RPMI8226 (cell line): ENCODE measurements around the gene IQGAP2.

Experiments
- DNase-seq: peaks from one replicate; pipeline ENCODE4 v3.0.0-alpha.2; 2015

Gene IQGAP2

GRCh38 chr5:76451031-76451701 is 48.1 kb downstream of the IQGAP2 start:
- DNase-seq, result no peak

- no peak for DNase-seq
These were observed 52.5 kb downstream of the IQGAP2 start for GRCh38 chr5:76455531-76456133.

DNA sequence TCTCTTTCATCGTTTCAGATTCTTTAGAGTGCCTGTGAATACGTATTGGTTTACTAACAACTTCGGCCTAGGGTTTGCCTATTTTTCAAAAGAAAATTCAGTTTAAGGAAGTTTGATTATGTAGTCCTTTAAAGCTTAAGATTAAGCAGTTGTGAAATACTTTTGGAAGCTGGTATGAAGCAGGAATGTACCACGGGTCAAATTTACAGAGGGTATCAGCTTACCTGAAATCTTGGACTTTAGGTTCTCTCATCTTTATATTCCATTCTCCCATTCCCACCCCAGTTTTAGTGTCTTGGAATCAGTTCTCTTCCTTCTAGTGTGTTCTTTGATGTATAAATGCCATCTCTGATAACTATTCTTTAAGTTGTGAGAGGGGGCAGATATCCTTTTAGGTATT is 53.2 kb downstream of the IQGAP2 start:
- DNase-seq, result no peak

- no peak for DNase-seq
These were observed 54.8 kb downstream of the IQGAP2 start for GRCh38 chr5:76457674-76458485.

- no peak for DNase-seq
These were observed 55.4 kb downstream of the IQGAP2 start for GRCh38 chr5:76458486-76458830.

- no peak for DNase-seq
These were observed 57.0 kb downstream of the IQGAP2 start for GRCh38 chr5:76460104-76460503.

- no peak for DNase-seq
These were observed 59.1 kb downstream of the IQGAP2 start for GRCh38 chr5:76462097-76462667.

DNA sequence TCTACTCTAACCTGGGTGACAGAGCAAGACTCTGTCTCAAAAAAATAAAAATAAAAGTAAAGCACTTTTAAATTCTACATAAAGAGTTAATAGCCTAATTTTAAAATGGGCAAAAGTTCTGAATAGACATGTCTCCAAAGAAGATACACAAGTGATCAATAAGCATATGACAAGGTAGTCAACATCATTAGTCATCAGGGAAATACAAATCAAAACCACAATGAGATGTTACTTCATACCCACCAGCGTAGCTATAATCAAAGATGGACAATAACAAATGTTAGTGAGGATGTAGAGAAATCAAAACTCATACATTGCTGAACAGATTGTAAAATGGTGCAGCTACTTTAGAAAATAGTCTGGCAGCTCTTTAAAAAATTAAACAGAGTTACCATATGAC is 64.1 kb downstream of the IQGAP2 start:
- no peak for DNase-seq

GRCh38 chr5:76468635-76469425 is 65.7 kb downstream of the IQGAP2 start:
- DNase-seq, result no peak

DNA sequence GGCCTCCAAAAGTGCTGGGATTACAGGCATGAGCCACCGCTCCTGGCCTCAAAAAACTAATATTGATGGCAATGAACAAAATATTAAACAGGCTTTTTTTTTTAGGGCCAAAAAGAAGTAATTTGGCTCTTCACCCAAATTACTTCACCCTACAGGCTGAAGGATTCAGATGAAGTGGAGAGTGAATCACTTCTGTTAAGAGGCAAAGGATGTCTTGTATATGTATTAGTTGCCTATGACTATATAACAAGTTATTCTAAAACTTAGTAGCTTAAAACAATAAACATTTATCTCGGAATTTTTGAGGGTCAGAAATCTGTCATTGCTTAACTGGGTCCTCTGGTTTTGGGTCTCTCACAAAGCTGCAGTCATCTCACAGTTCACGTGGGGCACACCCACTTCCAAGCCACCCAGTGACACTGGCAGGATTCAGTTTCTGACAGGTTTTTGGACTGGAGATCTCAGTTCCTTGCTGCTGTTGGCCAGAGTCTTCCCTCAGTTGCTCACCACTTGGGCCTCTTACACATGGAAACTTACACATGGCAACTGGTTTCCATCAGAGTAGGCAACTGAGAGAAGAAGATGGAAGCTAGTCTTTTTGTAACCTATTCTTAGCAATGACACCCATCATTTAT is 66.7 kb downstream of the IQGAP2 start:
- DNase-seq, result no peak

DNA sequence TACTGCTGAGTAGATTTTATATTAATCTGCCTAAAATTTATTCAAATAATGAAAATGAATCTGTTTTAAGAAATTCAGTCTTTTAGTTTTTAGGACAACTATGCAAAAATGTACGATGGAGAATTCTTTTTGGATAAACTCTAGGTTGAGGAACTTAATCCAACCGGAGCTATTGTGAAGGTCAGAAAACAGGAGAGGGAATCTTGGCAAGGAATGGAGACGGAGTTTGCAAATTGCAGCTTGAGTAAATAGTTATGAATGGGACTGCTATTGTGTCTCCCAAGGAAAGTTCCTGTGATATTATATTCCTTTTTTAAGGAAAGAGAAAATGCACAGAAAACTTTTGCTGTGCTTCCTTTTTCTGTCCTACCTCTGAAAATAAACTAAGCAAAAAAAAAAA is 67.9 kb downstream of the IQGAP2 start:
- DNase-seq, result no peak

- DNase-seq, result no peak
These were observed 68.3 kb downstream of the IQGAP2 start for GRCh38 chr5:76471406-76471805.

- no peak for DNase-seq
These were observed 68.9 kb downstream of the IQGAP2 start for GRCh38 chr5:76471987-76472334.

DNA sequence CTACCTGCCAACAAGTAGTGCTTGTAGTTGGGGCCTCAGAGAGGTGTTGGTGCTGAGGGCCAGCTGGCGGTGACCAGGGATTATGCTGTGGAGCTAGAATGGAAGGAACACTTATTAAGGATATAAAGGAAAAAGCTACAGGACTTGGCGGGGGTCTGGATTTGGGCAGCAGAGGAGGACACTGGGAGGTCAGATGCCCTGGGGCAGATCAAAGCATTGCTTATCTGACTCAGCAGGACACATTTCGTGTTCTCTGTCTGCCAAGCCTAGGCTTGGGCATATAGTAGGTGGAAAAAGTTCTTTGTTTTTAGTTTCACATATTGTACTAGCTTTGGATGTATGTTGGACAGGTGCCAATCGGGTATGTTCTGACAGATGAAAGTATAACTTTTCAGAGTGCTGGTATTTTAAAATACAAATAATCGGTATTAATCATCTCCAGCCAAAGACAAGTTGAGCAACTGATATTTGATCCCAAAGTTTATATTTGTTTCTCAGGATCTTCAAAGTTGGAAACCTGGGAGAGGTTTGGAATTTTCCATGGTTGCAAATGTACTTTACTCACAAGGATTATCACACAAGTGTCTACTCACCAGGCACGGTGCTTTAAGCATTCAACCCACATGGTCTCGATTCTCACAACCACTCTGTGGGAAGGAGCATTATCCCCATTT is 69.4 kb downstream of the IQGAP2 start:
- DNase-seq, result peak; percentile 47

DNA sequence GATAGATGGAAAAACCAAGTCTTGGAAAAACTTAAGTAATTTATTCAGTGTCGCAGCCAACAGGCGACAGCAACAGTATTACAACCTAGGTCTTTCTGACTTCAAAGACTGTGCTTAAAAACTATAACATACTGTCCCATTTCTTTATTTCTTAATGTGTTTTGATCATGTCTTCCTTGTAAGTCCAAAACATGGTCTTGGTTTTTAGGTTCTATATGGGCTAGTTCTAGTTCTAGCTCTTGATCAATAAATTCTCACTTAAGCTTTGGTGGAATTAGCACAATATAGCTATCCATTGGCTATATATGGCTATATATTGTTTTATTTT is 69.9 kb downstream of the IQGAP2 start:
- DNase-seq, result no peak

DNA sequence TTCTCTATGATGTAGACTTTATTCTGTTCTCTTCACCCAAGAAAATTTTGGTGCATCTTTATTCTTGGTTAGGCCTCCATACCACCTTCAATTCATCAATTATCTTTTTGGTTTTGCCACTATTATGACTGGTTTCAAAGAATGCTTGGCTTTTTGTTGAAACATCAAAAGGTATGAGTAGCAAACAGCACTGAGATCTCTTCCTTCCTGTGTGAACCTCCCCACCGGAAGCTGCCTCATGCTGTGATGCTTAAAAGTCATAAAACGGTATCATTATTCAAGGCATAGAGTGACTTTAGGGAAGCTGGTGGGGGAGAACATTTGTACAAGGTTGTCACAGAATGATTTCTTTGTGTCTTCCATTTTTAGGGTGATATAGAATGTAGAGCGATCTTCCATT is 70.6 kb downstream of the IQGAP2 start:
- DNase-seq, result no peak

GRCh38 chr5:76474377-76474776 is 71.3 kb downstream of the IQGAP2 start:
- DNase-seq, result no peak

DNA sequence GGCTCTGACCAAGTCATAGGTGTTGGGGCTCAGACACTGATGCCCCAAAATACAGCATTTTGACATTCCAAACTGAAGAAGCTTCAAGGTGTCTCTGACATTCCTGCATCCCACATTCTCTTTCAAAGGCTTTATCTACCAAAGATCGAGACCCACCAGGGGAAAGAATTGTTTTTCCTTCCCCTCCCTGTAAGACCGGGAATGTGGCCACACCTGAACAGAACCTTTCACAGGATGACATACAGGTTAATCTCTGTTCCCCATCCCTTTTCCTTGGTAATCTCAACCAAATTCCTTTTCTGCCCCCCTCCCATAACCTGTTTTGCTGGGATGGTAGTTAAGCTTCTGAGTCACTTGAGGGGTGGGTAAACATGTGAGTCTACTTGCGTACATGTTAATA is 72.3 kb downstream of the IQGAP2 start:
- DNase-seq, result no peak

DNA sequence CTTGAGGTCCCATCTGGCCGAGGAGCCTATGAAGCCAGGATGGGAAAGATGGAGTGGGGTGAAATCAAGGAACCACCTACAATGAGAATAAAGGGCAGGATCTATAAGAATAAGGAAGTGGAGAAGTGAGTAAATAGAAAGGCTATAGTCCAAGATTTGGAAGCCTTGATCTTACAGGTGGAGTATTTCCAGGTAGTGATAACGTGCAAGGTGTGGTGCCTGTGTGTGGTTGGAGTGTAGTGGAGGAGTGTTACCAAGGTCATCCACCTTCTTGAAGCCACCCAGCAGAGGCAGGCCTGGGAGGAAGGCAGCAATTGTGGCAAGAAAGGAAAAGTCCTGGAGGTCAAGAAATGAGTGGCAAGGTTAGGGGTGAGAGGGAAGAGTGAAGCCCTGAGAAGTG is 72.9 kb downstream of the IQGAP2 start:
- no peak for DNase-seq

GRCh38 chr5:76476474-76477038 is 73.5 kb downstream of the IQGAP2 start:
- DNase-seq, result no peak

- DNase-seq, result no peak
These were observed 74.0 kb downstream of the IQGAP2 start for GRCh38 chr5:76477061-76477460.

DNA sequence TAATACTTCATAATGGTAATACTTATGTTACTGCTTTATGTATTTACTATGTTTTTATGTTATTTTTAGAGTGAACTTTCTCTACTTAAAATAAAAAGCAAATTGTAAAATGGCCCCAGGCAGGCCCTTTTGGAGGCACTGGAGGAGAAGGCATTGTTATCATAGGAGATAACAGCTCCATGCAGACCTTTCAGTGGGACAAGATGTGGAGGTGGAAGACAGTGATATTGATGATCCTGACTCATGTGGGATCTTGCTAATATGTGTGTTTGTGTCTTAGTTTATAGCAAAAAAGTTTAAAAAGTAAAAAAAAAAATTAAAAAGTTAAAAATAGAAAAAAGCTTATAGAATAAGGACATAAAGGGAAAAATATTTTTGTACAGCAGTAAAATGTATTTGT is 74.5 kb downstream of the IQGAP2 start:
- no peak for DNase-seq
